H9 (cell line): ENCODE measurements around the gene PGLYRP2. TPM values are rescaled to one million over a fixed set of nuclear protein-coding genes. Genes with fewer than 3 reads are reported as not detected.

Source experiments
- DNase-seq: peaks from one replicate; pipeline ENCODE4 v3.0.0-alpha.2; 2017
- H2AFZ ChIP-seq: one replicate; pipeline ENCODE4 v1.6.1; 2013; ENCODE audit warnings: mild to moderate bottlenecking, low read length, control low read depth, moderate library complexity
- H2AK5ac ChIP-seq: 2 replicates; pipeline ENCODE4 v1.6.1; 2013; ENCODE audit warnings: low read length, control low read depth, mixed read lengths; ENCODE audit not compliant: insufficient read length
- H2BK120ac ChIP-seq: one replicate; pipeline ENCODE4 v1.6.1; 2013; ENCODE audit warnings: low read depth, mild to moderate bottlenecking, low read length, control low read depth, inconsistent platforms; ENCODE audit not compliant: poor library complexity, severe bottlenecking
- H2BK12ac ChIP-seq: 2 replicates; pipeline ENCODE4 v1.6.1; 2013; ENCODE audit warnings: low read length, control low read depth, mixed read lengths, low read depth; ENCODE audit not compliant: insufficient read length
- H2BK15ac ChIP-seq: 2 replicates; pipeline ENCODE4 v1.6.1; 2013; ENCODE audit warnings: low read depth, low read length, control low read depth
- H2BK20ac ChIP-seq: one replicate; pipeline ENCODE4 v1.6.1; 2013; ENCODE audit warnings: low read depth, mild to moderate bottlenecking, low read length, control low read depth, inconsistent platforms; ENCODE audit not compliant: poor library complexity, severe bottlenecking
- H2BK5ac ChIP-seq: 2 replicates; pipeline ENCODE4 v1.6.1; 2013; ENCODE audit warnings: low read length, control low read depth, mixed read lengths; ENCODE audit not compliant: insufficient read length
- H3K14ac ChIP-seq: 2 replicates; pipeline ENCODE4 v1.6.1; 2013; ENCODE audit warnings: low read length, control low read depth; ENCODE audit not compliant: insufficient read depth
- H3K18ac ChIP-seq: 2 replicates; pipeline ENCODE4 v1.6.1; 2013; ENCODE audit warnings: low read depth, mild to moderate bottlenecking, mixed read lengths, low read length, control low read depth; ENCODE audit not compliant: insufficient read length
- H3K23ac ChIP-seq: 2 replicates; pipeline ENCODE4 v1.6.1; 2013; ENCODE audit warnings: low read length, control low read depth, mixed read lengths, low read depth; ENCODE audit not compliant: insufficient read length
- H3K23me2 ChIP-seq: 2 replicates; pipeline ENCODE4 v1.6.1; 2013; ENCODE audit warnings: low read depth, mild to moderate bottlenecking, mixed read lengths, low read length, control low read depth; ENCODE audit not compliant: insufficient read length, poor library complexity, severe bottlenecking
- H3K27ac ChIP-seq: 2 replicates; pipeline ENCODE4 v1.5.1; 2013; ENCODE audit warnings: low read length, control low read depth, mixed read lengths, low read depth; ENCODE audit not compliant: insufficient read length
- H3K27me3 ChIP-seq: 2 replicates; pipeline ENCODE4 v1.6.1; 2013; ENCODE audit warnings: low read length, control low read depth, inconsistent platforms; ENCODE audit not compliant: insufficient read depth
- H3K4ac ChIP-seq: 2 replicates; pipeline ENCODE4 v1.6.1; 2013; ENCODE audit warnings: low read depth, mild to moderate bottlenecking, control low read depth, inconsistent platforms, low read length, moderate library complexity
- H3K4me1 ChIP-seq: 2 replicates; pipeline ENCODE4 v1.6.1; 2013; ENCODE audit warnings: low read length, control low read depth, inconsistent platforms; ENCODE audit not compliant: insufficient read depth
- H3K4me2 ChIP-seq: 2 replicates; pipeline ENCODE4 v1.6.1; 2013; ENCODE audit warnings: low read length, control low read depth, mixed read lengths; ENCODE audit not compliant: insufficient read length, insufficient read depth
- H3K56ac ChIP-seq: 2 replicates; pipeline ENCODE4 v1.6.1; 2013; ENCODE audit warnings: low read depth, mild to moderate bottlenecking, mixed read lengths, low read length, control low read depth; ENCODE audit not compliant: insufficient read length
- H3K79me1 ChIP-seq: 2 replicates; pipeline ENCODE4 v1.6.1; 2013; ENCODE audit warnings: low read depth, mild to moderate bottlenecking, moderate library complexity, low read length, control low read depth, inconsistent platforms; ENCODE audit not compliant: insufficient read depth, poor library complexity, severe bottlenecking
- H3K79me2 ChIP-seq: 2 replicates; pipeline ENCODE4 v1.6.1; 2013; ENCODE audit warnings: low read length, control low read depth, inconsistent platforms; ENCODE audit not compliant: insufficient read depth
- H3K9ac ChIP-seq: 2 replicates; pipeline ENCODE4 v1.6.1; 2013; ENCODE audit warnings: low read length, control low read depth, mixed read lengths; ENCODE audit not compliant: insufficient read length; ENCODE audit errors: extremely low read depth
- H3K9me3 ChIP-seq: one replicate; pipeline ENCODE4 v1.6.1; 2013; ENCODE audit warnings: low read depth, low read length, inconsistent platforms; ENCODE audit not compliant: control insufficient read depth
- H3T11ph ChIP-seq: one replicate; pipeline ENCODE4 v1.6.1; 2013; ENCODE audit warnings: mild to moderate bottlenecking, low read length, control low read depth, inconsistent platforms
- H4K20me1 ChIP-seq: one replicate; pipeline ENCODE4 v1.6.1; 2013; ENCODE audit not compliant: control insufficient read depth, insufficient read length, insufficient read depth
- H4K5ac ChIP-seq: 2 replicates; pipeline ENCODE4 v1.6.1; 2013; ENCODE audit warnings: low read depth, mild to moderate bottlenecking, mixed read lengths, low read length, control low read depth; ENCODE audit not compliant: insufficient read length
- H4K8ac ChIP-seq: replicated peaks from 2 replicates; pipeline ENCODE4 v1.6.1; 2013; ENCODE audit warnings: low read length, control low read depth, mixed read lengths, low read depth; ENCODE audit not compliant: insufficient read length
- H4K91ac ChIP-seq: 2 replicates; pipeline ENCODE4 v1.6.1; 2013; ENCODE audit warnings: low read depth, mild to moderate bottlenecking, moderate library complexity, mixed read lengths, low read length, control low read depth; ENCODE audit not compliant: insufficient read length
- H3K27ac Mint-ChIP-seq, 3 experiments: 2 replicates in 2 of 3; 3 replicates in 1 of 3; pipeline ENCODE4 v1.8.0; 2020 to 2021; ENCODE audit warnings: mixed read lengths in 3 of 3, mild to moderate bottlenecking in 1 of 3, moderate library complexity in 1 of 3
- H3K27me3 Mint-ChIP-seq: 2 replicates; pipeline ENCODE4 v1.8.0; 2021; ENCODE audit warnings: low read depth, mild to moderate bottlenecking, moderate library complexity, mixed read lengths
- H3K36me3 Mint-ChIP-seq, 3 experiments: 2 replicates in 2 of 3; 3 replicates in 1 of 3; pipeline ENCODE4 v1.8.0; 2020 to 2021; ENCODE audit warnings: low read depth in 3 of 3, mixed read lengths in 3 of 3; ENCODE audit not compliant: insufficient read depth in 1 of 3
- H3K4me1 Mint-ChIP-seq, 2 experiments: 2 replicates each; pipeline ENCODE4 v1.8.0; 2020; ENCODE audit warnings: mixed read lengths in 2 of 2
- H3K4me3 Mint-ChIP-seq, 2 experiments: 2 replicates in 1 of 2; 3 replicates in 1 of 2; pipeline ENCODE4 v1.8.0; 2020 to 2021; ENCODE audit warnings: mild to moderate bottlenecking in 2 of 2, mixed read lengths in 2 of 2, moderate library complexity in 1 of 2
- H3K9me3 Mint-ChIP-seq, 2 experiments: 2 replicates in 1 of 2; 3 replicates in 1 of 2; pipeline ENCODE4 v1.8.0; 2020; ENCODE audit warnings: mild to moderate bottlenecking in 2 of 2, mixed read lengths in 2 of 2, moderate library complexity in 1 of 2
- CTCF ChIP-seq: fragments of 200-600 bp; sonication (generic); conservative IDR thresholded peaks from 3 replicates; pipeline ENCODE4 v1.8.0; 2021; ENCODE audit warnings: antibody characterized with exemption, mild to moderate bottlenecking
- WGBS: extraction: QIAGEN DNeasy Blood & Tissue Kit; methylation state at CpG from one replicate; pipeline ENCODE4 v1.1.7; 2013; ENCODE audit warnings: missing lambda C conversion rate, low lambda C conversion rate, mixed read lengths; ENCODE audit not compliant: insufficient read length; ENCODE audit errors: extremely low coverage; 5-methylcytosine and 5-hydroxymethylcytosine counted together
- total RNA-seq: library from RNA; stranded (reverse); gene quantifications from 2 replicates; pipeline ENCODE4 v1.2.1, GENCODE V29; 2021

PGLYRP2 gene
- total RNA-seq, 1 experiment from 2014 or later, result not detected

GRCh38 chr19:15475611-15476010 lies 3.7 kb downstream of the PGLYRP2 start:
- H3K27ac Mint-ChIP-seq, result no peak overlapping the region
- H3K79me1 ChIP-seq, result no peaks in the 10 kb centered on the region
- no peak overlapping the region for H3K4me2 ChIP-seq
- peaks cover 1 to 18% (median 9%) of the 10 kb centered on the region in 3 experiments; a peak in 4 of 7 replicates for H3K36me3 Mint-ChIP-seq
- H3K4ac ChIP-seq, result no peak overlapping the region
- H4K20me1 ChIP-seq, result no peaks in the 10 kb centered on the region
- H2AK5ac ChIP-seq, result no peak overlapping the region
- no peaks in the 10 kb centered on the region for H3K4me1 ChIP-seq
- H2BK120ac ChIP-seq, result no peak overlapping the region
- H2BK12ac ChIP-seq, result no peak overlapping the region
- no peak overlapping the region for H4K5ac ChIP-seq
- H3K27me3 ChIP-seq, result no peaks in the 10 kb centered on the region
- H3K27me3 Mint-ChIP-seq, result peaks cover 17% of the 10 kb centered on the region
- H3K56ac ChIP-seq, result no peak overlapping the region
- no peak overlapping the region for H3T11ph ChIP-seq
- H3K18ac ChIP-seq, result no peak overlapping the region
- no CpG with 5 or more reads among the region's 10 CpGs for WGBS
- no peak overlapping the region for H2BK5ac ChIP-seq
- H3K9ac ChIP-seq, result no peak overlapping the region
- no peaks in the 10 kb centered on the region for H3K79me2 ChIP-seq
- H4K91ac ChIP-seq, result no peak overlapping the region
- no peak overlapping the region for H3K14ac ChIP-seq
- no peak overlapping the region for H2BK20ac ChIP-seq
- no peaks in the 10 kb centered on the region for H3K4me1 Mint-ChIP-seq
- no peaks in the 10 kb centered on the region for H3K23me2 ChIP-seq
- H2AFZ ChIP-seq, result no peak overlapping the region
- H3K9me3 ChIP-seq, result peaks cover 10% of the 10 kb centered on the region
- no peak for TF ChIP-seq CTCF
- no peak overlapping the region for H3K27ac ChIP-seq
- DNase-seq, result no peak
- no peak overlapping the region for H4K8ac ChIP-seq
- no peak overlapping the region for H3K4me3 Mint-ChIP-seq
- no peak overlapping the region for H3K23ac ChIP-seq
- peaks cover 22 to 84% of the 10 kb centered on the region in 2 experiments for H3K9me3 Mint-ChIP-seq
- H2BK15ac ChIP-seq, result no peak overlapping the region
